SU-DHL-6 (cell line): Measurements from ENCODE around the gene COL23A1.

Experiments used
- H2AFZ ChIP-seq: fragments of 200-600 bp; sonication (generic); 2 replicates; pipeline ENCODE4 v1.6.1; 2014; ENCODE audit warnings: low read depth, mild to moderate bottlenecking, moderate library complexity, mixed read lengths, antibody characterized with exemption, low read length; ENCODE audit not compliant: severe bottlenecking
- H3F3A ChIP-seq: fragments of 200-600 bp; shearing (Covaris generic); 2 replicates; pipeline ENCODE4 v1.6.0; 2016; ENCODE audit warnings: antibody characterized with exemption, mild to moderate bottlenecking; ENCODE audit not compliant: insufficient read depth
- H3K27ac ChIP-seq: fragments of 200-600 bp; sonication (generic); 2 replicates; pipeline ENCODE4 v1.5.1; 2016; ENCODE audit warnings: low read depth, mild to moderate bottlenecking, low read length, moderate library complexity, mixed read lengths
- H3K27me3 ChIP-seq: fragments of 200-600 bp; sonication (generic), shearing (Covaris generic); 2 replicates; pipeline ENCODE4 v1.6.0; 2014; ENCODE audit warnings: mild to moderate bottlenecking, low read length
- H3K36me3 ChIP-seq: fragments of 200-600 bp; sonication (generic); 2 replicates; pipeline ENCODE4 v1.6.1; 2014; ENCODE audit warnings: mild to moderate bottlenecking, low read length, mixed read lengths
- H3K4me2 ChIP-seq: fragments of 300-600, 200-600 bp; shearing (Covaris generic), sonication (generic); 2 replicates; pipeline ENCODE4 v1.6.0; 2014; ENCODE audit warnings: low read length, low read depth, mild to moderate bottlenecking; ENCODE audit not compliant: poor library complexity, severe bottlenecking
- H3K4me3 ChIP-seq: fragments of 200-600 bp; sonication (generic); 2 replicates; pipeline ENCODE4 v1.5.1; 2014; ENCODE audit warnings: antibody characterized with exemption, low read length, mild to moderate bottlenecking, mixed read lengths; ENCODE audit not compliant: insufficient read depth, poor library complexity, severe bottlenecking
- H3K79me2 ChIP-seq: fragments of 200-600 bp; sonication (generic); 2 replicates; pipeline ENCODE4 v1.6.1; 2014; ENCODE audit warnings: mild to moderate bottlenecking, low read length, moderate library complexity; ENCODE audit not compliant: insufficient read depth
- H3K9ac ChIP-seq: fragments of 200-600 bp; sonication (generic); 2 replicates; pipeline ENCODE4 v1.7.0; 2014; ENCODE audit warnings: mild to moderate bottlenecking, low read length
- H3K9me2 ChIP-seq: fragments of 200-600 bp; sonication (generic); replicated peaks from 2 replicates; pipeline ENCODE4 v1.6.1; 2014; ENCODE audit warnings: low read length; ENCODE audit not compliant: insufficient read depth
- H3K9me3 ChIP-seq: fragments of 200-600 bp; sonication (generic); 2 replicates; pipeline ENCODE4 v1.6.1; 2014; ENCODE audit warnings: low read length, mixed read lengths; ENCODE audit not compliant: insufficient read depth
- H4K20me1 ChIP-seq: fragments of 200-600 bp; sonication (generic); 2 replicates; pipeline ENCODE4 v1.6.1; 2014; ENCODE audit warnings: low read depth, mild to moderate bottlenecking, antibody characterized with exemption, low read length, moderate library complexity, mixed read lengths
- CTCF ChIP-seq: fragments of 200-600 bp; sonication (generic); IDR thresholded peaks from one replicate; pipeline ENCODE4 v1.5.1; 2017; ENCODE audit warnings: antibody characterized with exemption, mild to moderate bottlenecking, low read length, moderate library complexity; ENCODE audit not compliant: insufficient read depth, poor library complexity, severe bottlenecking
- EZH2phosphoT487 ChIP-seq: fragments of 200-600 bp; sonication (generic), shearing (Covaris generic); conservative IDR thresholded peaks from 2 replicates; pipeline ENCODE4 v1.6.1; 2018; ENCODE audit warnings: mild to moderate bottlenecking, antibody characterized with exemption, low read length, moderate library complexity, mixed read lengths

The COL23A1 gene

GRCh38 chr5:178538741-178539229, 51.4 kb downstream of the COL23A1 start:
- H4K20me1 ChIP-seq, result no peaks in the 10 kb centered on the region
- H3K4me2 ChIP-seq, result no peak overlapping the region
- H3K79me2 ChIP-seq, result no peaks in the 10 kb centered on the region
- H3K27ac ChIP-seq, result no peak overlapping the region
- no peaks in the 10 kb centered on the region for H3F3A ChIP-seq
- H3K27me3 ChIP-seq, result no peaks in the 10 kb centered on the region
- H3K4me3 ChIP-seq, result no peak overlapping the region
- H3K36me3 ChIP-seq, result no peaks in the 10 kb centered on the region
- no peak overlapping the region for H2AFZ ChIP-seq
- no peak overlapping the region for H3K9ac ChIP-seq
- TF ChIP-seq EZH2phosphoT487 (no peak), CTCF (no peak)
- H3K9me2 ChIP-seq, result no peaks in the 10 kb centered on the region
- H3K9me3 ChIP-seq, result no peaks in the 10 kb centered on the region

- no peak overlapping the region for H2AFZ ChIP-seq
- no peak overlapping the region for H3K4me3 ChIP-seq
- no peak overlapping the region for H3K27ac ChIP-seq
- TF ChIP-seq CTCF (no peak), EZH2phosphoT487 (no peak)
- H3K9ac ChIP-seq, result no peak overlapping the region
- H4K20me1 ChIP-seq, result no peaks in the 10 kb centered on the region
- no peaks in the 10 kb centered on the region for H3K36me3 ChIP-seq
- H3K9me3 ChIP-seq, result no peaks in the 10 kb centered on the region
- H3K4me2 ChIP-seq, result no peak overlapping the region
- H3K9me2 ChIP-seq, result no peaks in the 10 kb centered on the region
- no peaks in the 10 kb centered on the region for H3K27me3 ChIP-seq
- H3F3A ChIP-seq, result no peaks in the 10 kb centered on the region
- no peaks in the 10 kb centered on the region for H3K79me2 ChIP-seq
Observed at GRCh38 chr5:178537467-178538371, 52.5 kb downstream of the COL23A1 start.

- no peaks in the 10 kb centered on the region for H3K36me3 ChIP-seq
- H3K4me3 ChIP-seq, result no peak overlapping the region
- TF ChIP-seq CTCF (no peak), EZH2phosphoT487 (no peak)
- no peaks in the 10 kb centered on the region for H3F3A ChIP-seq
- H2AFZ ChIP-seq, result no peak overlapping the region
- no peaks in the 10 kb centered on the region for H3K9me3 ChIP-seq
- no peaks in the 10 kb centered on the region for H3K79me2 ChIP-seq
- no peak overlapping the region for H3K4me2 ChIP-seq
- no peaks in the 10 kb centered on the region for H3K27me3 ChIP-seq
- H3K27ac ChIP-seq, result no peak overlapping the region
- no peaks in the 10 kb centered on the region for H3K9me2 ChIP-seq
- no peak overlapping the region for H3K9ac ChIP-seq
- no peaks in the 10 kb centered on the region for H4K20me1 ChIP-seq
Observed at GRCh38 chr5:178536541-178537466, 53.4 kb downstream of the COL23A1 start.
